ENCODE data around the gene MIXL1.
"Not testable (repeated sequence)": the region's sequence is repeated elsewhere in the genome, so short reads cannot be mapped to it uniquely, and the experiment has no call there.

Gene MIXL1

GRCh38 chr1:226261818-226262217, 38.4 kb downstream of the MIXL1 start:
- TF ChIP-seq CTCF (IDR thresholded peaks at IDR 0.05; ENCODE audit: poor library complexity, severe bottlenecking): no peak
- H3K4me3 ChIP-seq (ENCODE audit: severe bottlenecking): no peak overlapping the region
- DNase-seq (ENCODE audit: low spot score) (no peak), ATAC-seq (ENCODE audit: low read depth) (no peak)
- no peak overlapping the region for H3K27ac ChIP-seq (ENCODE audit: poor library complexity, severe bottlenecking)
- no peaks in the 10 kb centered on the region for H3K27me3 ChIP-seq (ENCODE audit: insufficient read depth, poor library complexity, severe bottlenecking)
- H3K9me3 ChIP-seq (ENCODE audit: severe bottlenecking): no peaks in the 10 kb centered on the region
- no peaks in the 10 kb centered on the region for H3K4me1 ChIP-seq (ENCODE audit: insufficient read depth, poor library complexity, severe bottlenecking)
- H3K36me3 ChIP-seq (ENCODE audit: low read depth): peaks cover 15% of the 10 kb centered on the region

GRCh38 chr1:226268421-226269124, 45.1 kb downstream of the MIXL1 start:
- Histone ChIP-seq H3K27ac (ENCODE audit: poor library complexity, severe bottlenecking) (no peak overlapping the region), H3K9me3 (ENCODE audit: severe bottlenecking) (no peaks in the 10 kb centered on the region), H3K36me3 (ENCODE audit: low read depth) (peaks cover 11% of the 10 kb centered on the region; the same call in 1 of the 2 replicates), H3K4me3 (ENCODE audit: severe bottlenecking) (no peak overlapping the region), H3K4me1 (ENCODE audit: insufficient read depth, poor library complexity, severe bottlenecking) (no peaks in the 10 kb centered on the region), H3K27me3 (ENCODE audit: insufficient read depth, poor library complexity, severe bottlenecking) (no peaks in the 10 kb centered on the region)
- TF ChIP-seq CTCF (IDR thresholded peaks at IDR 0.05; ENCODE audit: poor library complexity, severe bottlenecking): no peak
- no peak for DNase-seq (ENCODE audit: low spot score)
- no peak for ATAC-seq (ENCODE audit: low read depth)

- not testable (repeated sequence) for H3K27ac ChIP-seq (ENCODE audit: poor library complexity, severe bottlenecking); H3K4me1 ChIP-seq (ENCODE audit: insufficient read depth, poor library complexity, severe bottlenecking); H3K27me3 ChIP-seq (ENCODE audit: insufficient read depth, poor library complexity, severe bottlenecking); H3K4me3 ChIP-seq (ENCODE audit: severe bottlenecking); H3K36me3 ChIP-seq (ENCODE audit: low read depth); DNase-seq (ENCODE audit: low spot score); ATAC-seq (ENCODE audit: low read depth); H3K9me3 ChIP-seq (ENCODE audit: severe bottlenecking)
Observed at GRCh38 chr1:226272233-226272902, 48.9 kb downstream of the MIXL1 start.

GRCh38 chr1:226274138-226274537, 50.7 kb downstream of the MIXL1 start:
- Histone ChIP-seq H3K36me3 (ENCODE audit: low read depth) (no peaks in the 10 kb centered on the region), H3K4me1 (ENCODE audit: insufficient read depth, poor library complexity, severe bottlenecking) (no peaks in the 10 kb centered on the region), H3K27me3 (ENCODE audit: insufficient read depth, poor library complexity, severe bottlenecking) (no peaks in the 10 kb centered on the region), H3K27ac (ENCODE audit: poor library complexity, severe bottlenecking) (no peak overlapping the region), H3K9me3 (ENCODE audit: severe bottlenecking) (no peaks in the 10 kb centered on the region), H3K4me3 (ENCODE audit: severe bottlenecking) (no peak overlapping the region)
- ATAC-seq (ENCODE audit: low read depth): no peak
- no peak for DNase-seq (ENCODE audit: low spot score)
- TF ChIP-seq CTCF (IDR thresholded peaks at IDR 0.05; ENCODE audit: poor library complexity, severe bottlenecking): no peak

- Histone ChIP-seq H3K27ac (ENCODE audit: poor library complexity, severe bottlenecking) (no peak overlapping the region), H3K9me3 (ENCODE audit: severe bottlenecking) (no peaks in the 10 kb centered on the region), H3K27me3 (ENCODE audit: insufficient read depth, poor library complexity, severe bottlenecking) (no peaks in the 10 kb centered on the region), H3K4me3 (ENCODE audit: severe bottlenecking) (no peak overlapping the region), H3K36me3 (ENCODE audit: low read depth) (no peaks in the 10 kb centered on the region), H3K4me1 (ENCODE audit: insufficient read depth, poor library complexity, severe bottlenecking) (no peaks in the 10 kb centered on the region)
- no peak for TF ChIP-seq CTCF (IDR thresholded peaks at IDR 0.05; ENCODE audit: poor library complexity, severe bottlenecking)
- DNase-seq (ENCODE audit: low spot score) (no peak), ATAC-seq (ENCODE audit: low read depth) (no peak)
Observed at GRCh38 chr1:226276077-226276682, 52.7 kb downstream of the MIXL1 start.
